NCI-H2171 treated with DMSO at 0.1 percent for 48 hours (cell line): Measurements from ENCODE around the gene TK2.

ENCODE experiments used
- DNase-seq: peaks from one replicate; lab custom pipeline; 2025; lab: John Stamatoyannopoulos, UW

The TK2 gene

GRCh38 chr16:66544016-66544757 is 5.7 kb downstream of the TK2 start:
- DNase-seq, result no peak

DNA sequence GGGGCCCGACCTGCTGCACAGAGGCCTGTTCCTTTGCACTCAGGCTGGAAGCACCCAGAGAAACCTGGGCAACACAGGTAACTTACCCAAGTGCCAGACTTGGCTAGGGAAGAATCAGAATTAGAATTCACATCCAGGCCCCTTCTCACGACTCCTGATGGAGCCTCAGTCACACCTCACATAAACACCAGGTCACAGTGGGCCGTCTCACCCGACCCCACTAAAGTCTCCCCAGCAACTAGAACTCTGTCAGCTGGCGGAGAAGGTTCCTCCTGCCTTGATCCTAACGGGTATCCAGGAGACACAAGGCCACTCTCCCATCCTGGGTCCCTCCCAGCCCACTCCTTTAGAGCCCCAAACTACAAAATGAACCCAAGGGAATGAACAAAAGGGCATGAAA is 6.4 kb downstream of the TK2 start:
- no peak for DNase-seq

GRCh38 chr16:66542396-66542795 is 7.5 kb downstream of the TK2 start:
- no peak for DNase-seq

DNA sequence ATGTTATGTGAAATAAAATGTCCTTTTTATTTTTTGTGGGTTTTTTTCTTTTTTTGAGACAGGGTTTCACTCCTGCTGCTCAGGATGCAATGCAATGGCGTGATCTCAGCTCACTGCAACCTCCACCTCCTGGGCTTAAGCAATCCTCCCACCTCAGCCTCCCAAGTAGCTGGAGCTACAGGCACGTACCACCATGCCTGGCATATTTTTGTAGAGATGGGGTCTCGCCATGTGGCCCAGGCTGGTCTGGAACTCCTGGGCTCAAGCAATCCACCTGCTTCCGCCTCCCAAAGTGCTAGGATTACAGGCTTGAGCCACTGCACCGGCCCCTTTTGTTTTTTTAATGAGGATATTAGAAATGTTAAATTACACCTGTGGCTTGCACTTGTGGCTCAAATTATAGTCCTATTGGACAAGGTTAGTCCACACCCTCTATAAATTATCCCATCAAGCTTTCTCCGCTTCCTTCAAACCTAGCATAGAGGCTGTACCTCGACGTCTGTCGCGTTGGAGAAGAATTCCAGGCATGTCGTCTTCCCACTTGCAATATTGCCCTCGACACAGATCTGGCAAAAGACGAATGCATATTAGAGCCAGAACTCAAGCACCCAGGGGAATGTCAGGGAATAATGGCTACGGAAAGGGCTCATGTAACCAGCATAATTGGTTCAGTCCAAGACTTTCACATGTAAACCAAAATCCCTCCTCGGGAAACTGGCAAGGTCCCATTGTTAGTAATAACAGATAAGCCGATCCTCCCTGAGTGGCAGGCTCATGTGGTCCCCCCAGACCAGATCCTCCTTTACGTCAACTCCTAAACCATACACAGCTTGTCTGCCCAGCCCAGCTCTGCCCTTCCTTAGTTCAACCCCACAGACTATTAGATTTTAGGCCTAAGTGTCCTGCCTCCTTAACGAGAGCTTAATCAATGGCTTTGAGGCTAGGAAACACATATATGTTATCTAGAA is 8.2 kb downstream of the TK2 start:
- no peak for DNase-seq

GRCh38 chr16:66539623-66540469 is 10.1 kb downstream of the TK2 start:
- no peak for DNase-seq

DNA sequence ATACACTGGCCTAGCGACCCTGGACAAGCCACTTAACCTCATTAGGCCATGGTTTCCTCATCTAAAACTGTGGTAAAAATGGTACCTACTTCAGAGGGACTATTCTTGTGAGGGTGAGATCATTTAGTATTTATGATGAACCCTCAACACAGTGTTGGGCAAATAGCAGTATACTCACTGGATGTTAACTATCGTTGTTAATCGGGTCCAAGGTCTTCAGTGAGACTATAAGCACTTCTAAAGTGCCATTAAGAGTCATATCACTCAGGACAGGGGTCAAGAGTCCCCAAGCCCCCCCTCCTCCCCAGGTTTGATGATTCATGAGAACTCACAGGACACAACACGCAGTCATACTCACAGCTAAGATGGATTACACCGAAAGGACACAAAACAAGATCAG is 11.0 kb downstream of the TK2 start:
- DNase-seq, result no peak

- no peak for DNase-seq
Observed at GRCh38 chr16:66537236-66537635, 12.7 kb downstream of the TK2 start.

DNA sequence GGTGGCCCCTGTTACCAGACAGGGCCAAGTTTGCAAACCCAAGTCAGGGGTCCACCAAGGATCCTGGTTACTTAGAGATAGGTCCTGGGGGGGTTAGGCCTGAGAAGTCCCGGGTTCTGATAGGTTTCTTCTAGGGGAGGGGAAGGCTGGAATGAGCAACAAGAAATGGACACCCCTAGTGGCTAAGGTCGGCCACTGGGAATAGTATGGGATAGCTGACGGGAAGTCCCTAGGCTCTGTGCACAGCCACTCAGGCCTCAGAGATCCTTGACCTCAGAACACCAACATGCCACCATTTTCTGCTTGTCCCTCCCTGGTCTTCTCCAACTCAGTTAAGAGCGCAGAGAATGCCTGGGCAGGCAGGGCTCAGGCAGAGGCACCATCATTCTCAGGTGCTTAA is 13.4 kb downstream of the TK2 start:
- DNase-seq, result no peak

DNA sequence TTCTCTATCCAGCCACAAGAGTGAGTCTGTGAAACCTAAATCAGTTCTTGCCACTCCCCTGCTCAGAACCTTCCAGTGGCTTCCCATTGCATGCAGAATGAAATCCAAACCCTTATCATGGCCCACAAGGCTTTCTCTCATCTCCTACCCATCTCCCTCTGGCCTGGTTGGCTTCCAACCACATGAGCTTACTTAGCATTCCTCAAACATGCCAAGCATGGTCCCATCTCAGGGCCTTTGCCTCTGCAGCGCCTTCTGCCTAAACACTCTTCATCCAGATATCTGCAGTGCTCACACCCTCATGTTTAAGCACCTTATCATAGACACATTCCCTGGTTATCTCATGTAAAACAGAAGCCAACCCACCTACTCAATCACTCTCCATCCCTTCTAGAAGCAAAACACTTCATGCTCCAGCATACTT is 15.5 kb downstream of the TK2 start:
- DNase-seq, result no peak

- DNase-seq, result no peak
Observed at GRCh38 chr16:66529475-66529874, 20.4 kb downstream of the TK2 start.

- no peak for DNase-seq
Observed at GRCh38 chr16:66528294-66528693, 21.6 kb downstream of the TK2 start.

DNA sequence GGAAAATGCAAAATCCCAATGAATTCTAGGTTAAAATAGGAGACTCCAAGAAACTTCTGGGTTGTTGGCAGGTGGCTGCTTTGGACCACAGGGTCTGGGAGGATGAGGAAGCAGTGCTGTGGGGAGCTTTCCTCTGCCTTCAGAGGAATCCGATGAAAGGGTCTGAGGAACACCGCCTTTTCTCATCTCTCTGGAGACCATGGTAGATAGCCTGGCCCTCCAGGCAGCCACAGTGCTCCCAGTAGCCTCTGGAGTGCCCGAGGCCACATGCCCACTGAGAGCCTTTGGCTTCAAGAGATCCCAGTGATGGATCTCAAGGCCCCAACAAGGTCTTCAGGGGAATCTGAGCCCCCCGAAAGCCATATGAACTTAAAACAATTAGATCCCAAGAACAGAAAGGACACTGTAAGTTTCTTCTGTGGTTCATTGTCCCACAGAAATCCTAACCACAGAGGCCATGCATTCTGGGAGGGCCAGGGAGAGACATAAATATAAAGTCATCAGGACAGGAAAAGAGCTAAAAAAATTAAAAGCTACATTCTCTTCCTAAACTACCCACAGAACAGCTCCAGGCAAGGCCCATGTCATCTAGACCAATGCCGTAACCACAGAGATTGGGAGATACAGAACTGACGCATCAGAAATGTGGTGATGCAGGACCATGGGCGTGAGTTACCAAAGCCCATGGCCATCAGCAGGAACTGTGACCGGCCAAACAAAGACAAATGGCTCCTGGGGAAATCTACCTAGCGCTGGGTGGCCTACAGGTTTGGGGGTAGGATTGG is 24.3 kb downstream of the TK2 start:
- no peak for DNase-seq

- DNase-seq, result no peak
Observed at GRCh38 chr16:66524601-66525164, 25.2 kb downstream of the TK2 start.

DNA sequence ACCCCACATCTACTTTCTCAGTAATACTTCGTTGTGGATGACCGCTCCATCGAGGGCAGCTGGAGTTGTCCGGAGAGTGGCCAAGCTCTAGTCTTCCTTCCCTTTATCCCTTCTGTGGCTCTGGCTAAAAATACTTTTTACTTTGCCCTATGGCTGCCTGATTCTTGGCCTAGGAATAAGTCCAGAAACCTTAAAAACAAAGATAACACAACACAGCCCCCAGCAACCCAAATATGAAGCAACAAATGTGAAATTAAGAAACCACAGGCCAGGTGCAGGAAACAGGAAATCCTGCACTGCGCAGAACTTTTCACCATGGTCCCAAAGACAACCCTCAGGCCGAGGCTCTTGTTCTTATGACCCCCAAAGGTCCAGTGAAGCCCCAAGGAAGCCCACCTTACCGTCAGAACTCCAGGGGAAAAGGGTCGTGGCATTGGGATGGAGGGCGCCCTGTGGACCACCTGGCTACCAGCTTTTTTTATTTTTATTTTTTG is 26.0 kb downstream of the TK2 start:
- DNase-seq, result no peak

- DNase-seq, result no peak
Observed at GRCh38 chr16:66522816-66523590, 26.9 kb downstream of the TK2 start.

DNA sequence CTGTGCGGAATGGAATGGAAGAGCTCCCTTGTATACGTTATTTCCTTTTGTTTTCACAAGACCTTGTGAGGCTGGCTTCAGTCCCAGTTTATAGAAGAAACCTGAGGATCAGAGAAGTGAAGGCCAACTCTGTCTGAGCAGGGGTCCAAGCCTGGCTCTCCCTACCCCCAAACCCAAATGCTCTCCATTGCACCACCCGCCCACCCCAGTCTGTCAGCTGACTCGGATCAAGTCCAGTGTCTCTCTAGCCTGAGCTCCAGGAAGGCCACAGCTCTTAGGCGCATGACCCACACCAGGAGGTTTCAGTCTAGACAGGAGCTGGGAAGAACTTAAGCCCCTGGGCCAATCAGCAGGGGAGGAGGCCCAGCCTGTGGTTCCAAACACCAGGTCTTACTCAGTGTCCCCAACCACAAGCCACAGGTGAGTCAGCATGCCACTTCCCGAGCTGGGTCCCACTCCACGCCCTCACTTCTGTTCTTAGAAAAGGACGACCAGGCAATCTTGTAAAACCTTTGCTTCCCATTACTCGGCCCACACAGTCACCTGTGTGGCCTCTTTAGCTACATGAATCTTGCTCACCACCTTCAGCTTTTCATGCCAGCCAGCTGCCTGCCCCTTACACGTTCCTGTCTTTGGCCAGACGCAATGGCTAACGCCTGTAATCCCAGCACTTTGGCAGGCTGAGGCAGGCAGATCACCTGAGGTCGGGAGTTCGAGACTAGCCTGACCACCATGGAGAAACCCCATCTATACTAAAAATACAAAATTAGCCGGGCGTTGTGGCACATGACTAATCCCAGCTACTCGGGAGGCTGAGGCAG is 27.8 kb downstream of the TK2 start:
- no peak for DNase-seq

GRCh38 chr16:66521252-66521713 is 28.6 kb downstream of the TK2 start:
- DNase-seq, result no peak

DNA sequence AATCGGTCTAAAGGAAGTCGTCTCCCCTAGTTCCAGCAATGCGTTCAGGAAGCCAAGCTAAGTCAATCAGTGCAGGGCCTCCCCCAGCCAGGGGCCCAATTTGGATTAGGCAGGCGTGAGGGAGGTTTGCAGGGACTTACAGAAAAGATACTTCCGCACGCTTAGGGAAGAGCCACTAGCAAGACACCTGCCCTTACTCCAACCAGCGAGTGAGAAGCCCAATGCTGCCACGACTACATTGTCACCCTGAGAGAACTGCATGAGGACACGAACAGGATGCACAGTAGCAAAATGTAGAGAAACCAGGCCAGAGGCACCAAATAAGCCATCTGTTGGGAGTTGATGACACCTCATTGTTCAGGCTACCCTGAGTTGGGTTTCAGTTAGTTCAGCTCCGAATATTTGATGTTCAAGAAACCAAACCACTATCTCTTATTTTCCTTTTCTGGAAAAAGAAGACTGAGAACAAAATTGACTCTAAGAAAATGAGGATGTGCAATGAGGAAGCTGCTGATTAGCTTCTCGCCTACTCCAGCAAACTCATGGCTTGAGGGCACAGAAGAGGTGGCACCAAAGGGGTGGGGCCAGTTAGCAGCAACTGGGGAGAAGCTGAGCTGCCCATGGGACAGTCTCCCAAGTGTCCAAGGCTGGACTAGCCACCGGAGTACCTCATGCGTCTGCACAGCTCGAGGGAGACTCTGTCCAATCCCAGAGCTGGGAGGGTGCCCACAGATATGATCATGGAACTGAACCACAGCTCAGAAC is 29.3 kb downstream of the TK2 start:
- no peak for DNase-seq
